ENCODE data around the gene TLK2.
"Not testable (repeated sequence)": the region's sequence is repeated elsewhere in the genome, so short reads cannot be mapped to it uniquely, and the experiment has no call there.

The TLK2 gene

DNA sequence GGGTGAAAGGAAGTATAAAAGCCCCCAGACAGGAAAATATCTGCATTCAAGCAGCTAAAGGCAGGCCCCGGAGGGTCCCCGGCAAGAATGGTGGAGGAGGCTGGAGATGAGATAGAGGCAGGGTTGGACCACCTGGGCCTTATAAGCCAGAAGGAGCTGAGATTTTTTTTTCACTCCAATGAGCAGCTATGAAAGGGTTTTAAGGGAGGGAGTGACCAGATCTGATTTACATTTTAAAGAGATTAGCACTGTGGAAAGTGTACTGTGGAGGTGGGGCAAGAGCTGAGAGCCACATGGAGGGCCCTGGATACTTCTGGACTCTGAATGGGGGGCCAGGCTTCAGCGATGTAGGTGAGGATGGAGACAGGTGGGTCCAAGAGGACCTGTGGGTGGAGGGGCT, 14.2 kb upstream of the TLK2 start:
- not testable (repeated sequence) for H3K27me3 ChIP-seq (ENCODE audit: control insufficient read depth in 2 of 2, insufficient read depth in 2 of 2, low read length in 2 of 2); H3K36me3 ChIP-seq (ENCODE audit: control insufficient read depth in 2 of 2, insufficient read depth in 2 of 2, low read length in 2 of 2); H3K4me1 ChIP-seq (ENCODE audit: control insufficient read depth in 2 of 2, insufficient read depth in 2 of 2, low read length in 2 of 2); H3K27ac ChIP-seq (ENCODE audit: low read depth in 2 of 2, low read length in 2 of 2); H3K4me3 ChIP-seq (ENCODE audit: low read length in 2 of 2); H3K9ac ChIP-seq (ENCODE audit: low read depth in 1 of 2, low read length in 2 of 2); H3K9me3 ChIP-seq (ENCODE audit: control insufficient read depth in 2 of 2, low read length in 2 of 2)

DNA sequence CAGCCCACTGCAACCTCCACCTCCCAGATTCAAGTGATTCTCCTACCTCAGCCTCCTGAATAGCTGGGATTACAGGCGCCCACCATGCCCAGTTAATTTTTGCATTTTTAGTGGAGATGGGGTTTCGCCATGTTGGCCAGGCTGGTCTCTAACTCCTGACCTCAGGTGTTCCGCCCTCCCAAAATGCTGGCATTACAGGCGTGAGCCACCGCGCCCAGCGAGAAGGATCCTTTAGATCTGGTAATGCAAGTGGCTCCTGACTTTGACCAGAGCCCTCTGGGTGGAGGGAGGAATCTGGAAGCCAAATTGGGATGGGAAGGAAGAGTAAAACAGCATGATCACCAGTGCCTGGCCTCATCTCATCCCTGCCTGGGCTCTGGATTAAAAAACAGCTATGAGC, 13.4 kb upstream of the TLK2 start:
- H3K4me1 ChIP-seq (ENCODE audit: control insufficient read depth in 2 of 2, insufficient read depth in 2 of 2, low read length in 2 of 2); H3K27ac ChIP-seq (ENCODE audit: low read depth in 2 of 2, low read length in 2 of 2); H3K9me3 ChIP-seq (ENCODE audit: control insufficient read depth in 2 of 2, low read length in 2 of 2); H3K27me3 ChIP-seq (ENCODE audit: control insufficient read depth in 2 of 2, insufficient read depth in 2 of 2, low read length in 2 of 2); H3K36me3 ChIP-seq (ENCODE audit: control insufficient read depth in 2 of 2, insufficient read depth in 2 of 2, low read length in 2 of 2); H3K9ac ChIP-seq (ENCODE audit: low read depth in 1 of 2, low read length in 2 of 2); H3K4me3 ChIP-seq (ENCODE audit: low read length in 2 of 2): not testable (repeated sequence)

DNA sequence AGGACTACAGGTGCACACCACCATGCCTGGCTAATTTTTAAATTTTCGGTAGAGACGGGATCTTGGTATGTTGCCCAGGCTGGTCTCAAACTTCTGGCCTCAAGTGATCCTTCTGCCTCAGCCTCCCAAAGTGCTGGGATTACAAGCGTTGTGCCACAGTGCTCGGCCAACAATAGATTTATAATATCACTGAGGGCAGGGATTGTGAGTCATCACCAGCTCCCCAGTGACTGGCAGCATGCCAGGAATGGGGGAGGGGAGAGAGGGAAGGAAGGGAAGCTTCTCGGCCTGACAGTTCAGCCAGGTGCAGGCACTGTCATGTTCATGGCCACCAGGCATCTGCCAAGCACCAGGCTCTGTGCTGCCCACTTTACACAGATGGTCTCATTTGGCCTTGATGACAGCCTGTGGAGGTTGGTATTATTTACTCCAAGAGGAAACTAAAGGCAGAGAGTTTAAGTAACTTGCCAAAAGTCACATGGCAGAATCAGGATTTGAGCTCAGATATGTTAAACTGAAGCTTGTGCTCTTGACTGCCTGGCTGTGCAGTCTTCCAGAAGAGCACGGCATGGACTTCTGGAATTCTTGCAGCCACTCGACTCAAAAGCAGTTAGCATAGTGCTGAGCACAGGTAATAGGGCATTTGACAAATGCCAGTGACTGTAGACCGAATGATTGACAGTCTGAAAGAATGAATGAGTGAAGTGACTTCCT, 7.8 kb upstream of the TLK2 start:
- H3K27ac ChIP-seq (ENCODE audit: low read depth in 2 of 2, low read length in 2 of 2) = peak overlapping the region; percentile 74 to 76
- H3K4me1 ChIP-seq (ENCODE audit: control insufficient read depth in 2 of 2, insufficient read depth in 2 of 2, low read length in 2 of 2); H3K9ac ChIP-seq (ENCODE audit: low read depth in 1 of 2, low read length in 2 of 2); H3K36me3 ChIP-seq (ENCODE audit: control insufficient read depth in 2 of 2, insufficient read depth in 2 of 2, low read length in 2 of 2); H3K27me3 ChIP-seq (ENCODE audit: control insufficient read depth in 2 of 2, insufficient read depth in 2 of 2, low read length in 2 of 2); H3K9me3 ChIP-seq (ENCODE audit: control insufficient read depth in 2 of 2, low read length in 2 of 2); H3K4me3 ChIP-seq (ENCODE audit: low read length in 2 of 2): not testable (repeated sequence)

DNA sequence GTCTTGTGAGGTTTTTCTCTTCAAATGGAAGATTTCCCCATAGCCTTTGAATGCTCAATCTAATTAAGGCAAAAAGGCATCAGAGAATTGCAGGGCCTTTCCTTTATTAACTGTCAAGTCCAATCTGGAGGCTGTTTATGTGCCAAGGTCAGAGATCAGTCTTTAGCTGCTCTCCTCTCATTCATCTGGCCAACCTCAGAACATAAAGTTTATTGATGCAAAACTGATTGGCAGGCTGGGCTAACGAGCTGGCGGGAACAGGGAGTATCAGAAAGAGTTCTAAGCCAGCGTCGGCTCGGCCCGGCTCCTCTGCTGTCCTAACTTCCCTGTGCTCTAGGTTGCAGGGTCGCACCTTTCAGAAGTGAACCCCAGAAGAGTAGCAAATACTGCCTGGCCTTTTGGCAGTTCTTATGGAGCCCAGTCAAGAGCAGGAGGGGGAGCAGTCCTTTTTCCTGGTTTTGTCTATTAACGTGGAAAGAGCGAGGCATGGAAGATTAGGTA, 7.2 kb upstream of the TLK2 start:
- not testable (repeated sequence) for H3K9ac ChIP-seq (ENCODE audit: low read depth in 1 of 2, low read length in 2 of 2); H3K36me3 ChIP-seq (ENCODE audit: control insufficient read depth in 2 of 2, insufficient read depth in 2 of 2, low read length in 2 of 2); H3K27me3 ChIP-seq (ENCODE audit: control insufficient read depth in 2 of 2, insufficient read depth in 2 of 2, low read length in 2 of 2); H3K4me1 ChIP-seq (ENCODE audit: control insufficient read depth in 2 of 2, insufficient read depth in 2 of 2, low read length in 2 of 2); H3K9me3 ChIP-seq (ENCODE audit: control insufficient read depth in 2 of 2, low read length in 2 of 2); H3K4me3 ChIP-seq (ENCODE audit: low read length in 2 of 2)
- H3K27ac ChIP-seq (ENCODE audit: low read depth in 2 of 2, low read length in 2 of 2) = peak overlapping the region; percentile 76 to 82

DNA sequence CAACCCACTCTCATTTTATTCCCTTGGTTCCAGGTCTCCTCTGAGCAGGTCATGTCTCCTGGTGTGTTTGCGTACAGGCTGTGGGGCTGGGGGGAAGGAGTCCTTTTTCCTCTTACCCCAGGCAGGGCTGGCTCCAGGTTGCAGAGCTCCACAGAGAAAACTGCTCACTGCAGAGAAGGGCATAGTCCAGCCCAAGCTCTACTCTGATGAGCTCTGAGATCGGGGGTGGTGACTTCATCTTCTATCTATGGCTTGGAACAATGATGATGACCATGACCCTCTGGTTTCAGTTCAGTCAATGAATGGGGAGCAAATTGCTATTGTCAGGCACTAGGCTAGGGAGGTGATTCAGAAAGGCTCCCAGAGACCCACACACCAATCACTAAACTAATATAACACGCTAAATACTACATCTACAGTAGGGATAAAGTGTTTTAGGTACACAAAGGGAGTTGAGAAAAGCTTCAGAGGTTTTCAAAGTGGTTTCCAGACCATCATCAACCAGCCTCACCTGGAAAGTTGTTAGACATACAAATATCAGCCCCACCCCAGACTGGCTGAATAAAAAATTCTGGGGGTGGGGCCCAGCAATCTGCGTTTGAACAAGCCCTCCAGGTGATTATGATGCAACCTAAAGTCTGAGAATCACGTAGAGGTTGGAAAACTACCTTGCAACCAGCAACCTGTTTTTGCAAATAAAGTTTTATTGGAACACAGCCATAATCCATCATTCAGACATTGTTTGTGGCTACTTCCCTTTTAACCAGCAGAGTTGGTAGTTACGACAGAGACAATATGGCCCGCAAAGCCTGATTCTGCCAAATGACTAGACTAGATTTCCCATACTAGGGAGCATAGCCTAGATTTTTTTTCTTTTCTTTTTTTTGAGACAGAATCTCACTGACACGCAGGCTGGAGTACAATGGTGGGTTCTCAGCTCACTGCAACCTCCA, 5.3 kb upstream of the TLK2 start:
- peak overlapping the region; percentile 9 to 47 for H3K27ac ChIP-seq (ENCODE audit: low read depth in 2 of 2, low read length in 2 of 2)

DNA sequence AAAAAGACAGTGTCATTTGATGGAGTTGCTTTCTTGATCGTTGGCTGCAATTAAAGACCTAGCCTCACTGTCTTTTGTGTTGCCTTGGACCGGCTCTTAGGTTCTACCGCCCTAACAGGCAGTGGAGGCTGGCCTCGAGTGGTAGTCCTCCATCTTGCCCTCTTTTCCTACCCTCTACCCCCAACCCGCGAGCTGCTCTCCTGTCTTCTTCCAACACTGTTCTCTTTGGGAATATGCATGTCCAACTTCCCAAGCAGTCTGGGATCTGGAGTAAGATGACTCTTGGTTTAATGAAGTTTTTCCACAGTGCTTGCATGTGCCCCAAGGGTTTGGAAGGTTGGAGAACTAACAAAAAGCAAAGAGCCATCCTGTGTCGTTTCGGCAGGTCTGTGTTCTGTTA, 1.5 kb upstream of the TLK2 start:
- Histone ChIP-seq H3K9ac (ENCODE audit: low read depth in 1 of 2, low read length in 2 of 2) (peak overlapping the region; percentile 56 to 72), H3K4me3 (ENCODE audit: low read length in 2 of 2) (peak overlapping the region in 1 of 2 donors; percentile 14)
- H3K4me1 ChIP-seq (ENCODE audit: control insufficient read depth in 2 of 2, insufficient read depth in 2 of 2, low read length in 2 of 2); H3K27me3 ChIP-seq (ENCODE audit: control insufficient read depth in 2 of 2, insufficient read depth in 2 of 2, low read length in 2 of 2); H3K27ac ChIP-seq (ENCODE audit: low read depth in 2 of 2, low read length in 2 of 2); H3K36me3 ChIP-seq (ENCODE audit: control insufficient read depth in 2 of 2, insufficient read depth in 2 of 2, low read length in 2 of 2); H3K9me3 ChIP-seq (ENCODE audit: control insufficient read depth in 2 of 2, low read length in 2 of 2): not testable (repeated sequence)

More for the DNA sequence above, 5.3 kb upstream of the TLK2 start:
- H3K36me3 ChIP-seq (ENCODE audit: control insufficient read depth in 2 of 2, insufficient read depth in 2 of 2, low read length in 2 of 2); H3K4me3 ChIP-seq (ENCODE audit: low read length in 2 of 2); H3K9ac ChIP-seq (ENCODE audit: low read depth in 1 of 2, low read length in 2 of 2); H3K9me3 ChIP-seq (ENCODE audit: control insufficient read depth in 2 of 2, low read length in 2 of 2); H3K4me1 ChIP-seq (ENCODE audit: control insufficient read depth in 2 of 2, insufficient read depth in 2 of 2, low read length in 2 of 2); H3K27me3 ChIP-seq (ENCODE audit: control insufficient read depth in 2 of 2, insufficient read depth in 2 of 2, low read length in 2 of 2): not testable (repeated sequence)

DNA sequence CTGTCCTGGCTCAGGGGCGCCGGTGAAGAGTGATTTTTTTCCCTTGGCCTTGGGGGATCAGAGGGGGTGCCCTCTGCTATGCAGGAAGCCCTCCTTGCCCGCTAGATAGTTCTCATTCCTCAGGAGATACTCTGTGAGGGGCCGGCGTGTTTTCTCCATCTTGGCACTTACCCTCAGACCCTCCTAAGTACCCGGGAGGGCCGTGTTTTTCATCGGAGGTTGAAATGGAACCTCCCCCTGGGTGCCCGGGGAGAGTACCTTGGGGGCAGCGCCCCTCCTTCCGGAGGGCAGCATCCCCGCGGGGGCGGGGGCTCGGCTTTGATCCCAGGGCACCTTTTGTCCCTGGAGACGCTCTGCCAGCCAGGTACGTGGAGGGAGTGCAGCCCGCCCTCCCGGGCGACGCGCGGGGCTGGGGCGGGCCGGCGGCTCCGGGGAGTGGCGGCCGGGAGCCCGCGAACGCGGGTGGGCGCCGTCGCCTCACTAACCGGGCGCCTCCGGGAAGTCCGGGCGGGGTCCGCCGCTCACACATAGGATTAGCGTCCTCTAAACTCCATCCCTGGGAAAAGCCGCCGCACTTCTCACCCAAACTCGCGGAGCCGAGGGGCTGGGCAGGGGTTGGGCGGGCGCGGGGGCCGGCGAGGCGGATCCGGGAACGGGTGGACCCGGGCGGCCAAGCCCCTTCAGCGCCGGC, 762 bp upstream of the TLK2 start:
- H3K9me3 ChIP-seq (ENCODE audit: control insufficient read depth in 2 of 2, low read length in 2 of 2); H3K4me1 ChIP-seq (ENCODE audit: control insufficient read depth in 2 of 2, insufficient read depth in 2 of 2, low read length in 2 of 2); H3K36me3 ChIP-seq (ENCODE audit: control insufficient read depth in 2 of 2, insufficient read depth in 2 of 2, low read length in 2 of 2); H3K27me3 ChIP-seq (ENCODE audit: control insufficient read depth in 2 of 2, insufficient read depth in 2 of 2, low read length in 2 of 2): not testable (repeated sequence)
- Histone ChIP-seq H3K9ac (ENCODE audit: low read depth in 1 of 2, low read length in 2 of 2) (peak overlapping the region; percentile 56 to 72), H3K4me3 (ENCODE audit: low read length in 2 of 2) (peak overlapping the region; percentile 44 to 67), H3K27ac (ENCODE audit: low read depth in 2 of 2, low read length in 2 of 2) (peak overlapping the region; percentile 77 to 79)

DNA sequence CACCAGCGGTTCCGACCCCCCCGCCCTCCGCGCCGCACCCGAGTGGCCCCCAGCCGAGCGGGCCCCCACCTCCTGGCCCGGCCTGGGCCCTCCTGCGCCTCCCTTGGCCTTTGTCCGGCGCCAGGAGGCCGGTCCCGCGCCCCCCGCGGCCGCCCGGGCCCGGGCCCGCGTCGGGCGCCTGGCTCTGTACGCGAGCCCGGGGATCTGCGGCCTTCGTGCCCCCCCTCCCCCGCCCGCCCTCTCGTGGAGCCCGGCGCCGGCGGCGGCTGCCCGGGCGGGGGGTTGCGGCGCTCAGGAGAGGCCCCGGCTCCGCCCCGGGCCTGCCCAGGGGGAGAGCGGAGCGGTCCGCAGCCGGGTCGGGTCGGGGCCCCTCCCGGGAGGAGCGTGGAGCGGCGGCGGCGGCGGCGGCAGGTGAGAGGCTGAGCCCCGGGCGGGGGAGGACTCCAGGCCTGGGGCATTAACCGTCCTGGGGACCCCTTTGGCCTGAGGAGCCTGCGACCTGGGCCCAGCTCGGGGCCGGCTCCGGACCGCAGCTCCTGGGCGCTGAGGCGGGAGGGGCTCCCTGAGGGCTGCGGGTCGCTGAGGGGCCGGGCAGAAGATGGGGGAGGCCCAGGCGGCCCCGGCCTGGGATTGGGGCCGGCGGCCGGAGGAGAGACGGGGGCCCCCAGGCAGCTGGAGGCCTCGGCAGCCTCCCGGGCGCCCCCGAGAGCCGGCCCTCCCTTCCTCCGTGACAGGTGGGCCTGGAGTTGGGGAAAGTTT, 434 bp downstream of the TLK2 start:
- peak overlapping the region; percentile 32 to 79 for H3K9ac ChIP-seq (ENCODE audit: low read depth in 1 of 2, low read length in 2 of 2)
- not testable (repeated sequence) for H3K36me3 ChIP-seq (ENCODE audit: control insufficient read depth in 2 of 2, insufficient read depth in 2 of 2, low read length in 2 of 2); H3K9me3 ChIP-seq (ENCODE audit: control insufficient read depth in 2 of 2, low read length in 2 of 2); H3K4me1 ChIP-seq (ENCODE audit: control insufficient read depth in 2 of 2, insufficient read depth in 2 of 2, low read length in 2 of 2); H3K27me3 ChIP-seq (ENCODE audit: control insufficient read depth in 2 of 2, insufficient read depth in 2 of 2, low read length in 2 of 2)
- H3K27ac ChIP-seq (ENCODE audit: low read depth in 2 of 2, low read length in 2 of 2) = peak overlapping the region; percentile 83 to 89
- H3K4me3 ChIP-seq (ENCODE audit: low read length in 2 of 2) = peak overlapping the region; percentile 63 to 76

DNA sequence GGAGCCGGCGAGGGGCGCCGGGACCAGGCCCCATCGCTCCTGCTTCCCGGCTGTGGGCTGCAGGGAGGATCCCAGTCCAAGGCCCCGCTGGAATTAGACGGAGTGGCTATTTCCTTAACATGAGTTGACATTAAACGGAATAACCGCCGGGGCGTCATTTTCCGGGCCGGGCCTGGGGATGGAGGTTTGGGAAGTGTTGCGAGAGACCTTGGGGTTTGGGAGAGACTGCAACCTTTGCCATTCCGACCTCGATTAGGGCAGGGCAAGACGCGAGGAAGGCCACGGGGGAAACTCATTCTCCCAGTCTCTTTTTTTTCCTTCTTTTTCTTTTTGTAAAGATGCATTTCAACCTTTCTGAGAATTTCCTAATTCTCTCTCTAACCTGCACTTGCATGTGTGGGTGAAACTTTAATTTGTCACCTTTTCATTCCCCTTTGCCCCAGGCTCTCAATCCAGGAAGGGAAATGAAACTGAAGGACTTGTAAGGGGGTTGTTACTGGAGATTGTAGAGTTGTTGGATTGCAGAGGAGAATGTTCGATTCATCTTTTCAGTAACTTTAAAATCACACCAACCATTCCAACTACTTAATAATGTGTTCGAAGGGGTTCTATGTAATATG, 1.1 kb downstream of the TLK2 start:
- H3K27ac ChIP-seq (ENCODE audit: low read depth in 2 of 2, low read length in 2 of 2) = peak overlapping the region; percentile 83 to 89
- H3K4me1 ChIP-seq (ENCODE audit: control insufficient read depth in 2 of 2, insufficient read depth in 2 of 2, low read length in 2 of 2); H3K27me3 ChIP-seq (ENCODE audit: control insufficient read depth in 2 of 2, insufficient read depth in 2 of 2, low read length in 2 of 2); H3K36me3 ChIP-seq (ENCODE audit: control insufficient read depth in 2 of 2, insufficient read depth in 2 of 2, low read length in 2 of 2); H3K9me3 ChIP-seq (ENCODE audit: control insufficient read depth in 2 of 2, low read length in 2 of 2): not testable (repeated sequence)
- H3K4me3 ChIP-seq (ENCODE audit: low read length in 2 of 2) = peak overlapping the region; percentile 63 to 76
- peak overlapping the region; percentile 65 to 79 for H3K9ac ChIP-seq (ENCODE audit: low read depth in 1 of 2, low read length in 2 of 2)

All from mucosa of rectum (tissue), 2 donors.